ENCODE results near the gene ZBTB47.

Gene ZBTB47

DNA sequence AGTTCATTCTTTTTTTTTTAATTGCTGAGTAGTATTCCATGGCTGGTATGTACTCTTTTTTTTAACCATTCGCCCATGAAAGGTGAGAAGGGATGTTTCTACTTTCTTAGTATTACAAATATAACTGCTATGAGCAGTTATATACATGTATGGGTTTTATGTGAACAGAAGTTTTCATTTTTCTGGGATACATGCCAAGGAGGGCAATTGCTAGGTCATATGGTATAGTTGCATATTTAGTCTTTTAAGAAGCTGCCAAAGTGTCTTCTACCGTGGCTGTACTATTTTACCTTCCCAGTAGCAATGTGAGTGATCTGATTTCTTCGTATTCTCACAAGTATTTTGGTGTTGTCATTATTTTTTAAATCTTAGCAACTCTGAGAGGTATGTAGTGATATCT, 20.6 kb downstream of the ZBTB47 start:
- no peak overlapping the region for H3K27ac ChIP-seq
- no peaks in the 10 kb centered on the region for H3K4me1 ChIP-seq
- no peak overlapping the region for H2AFZ ChIP-seq
- H3K9ac ChIP-seq: no peak overlapping the region
- H3K4me2 ChIP-seq (ENCODE audit: low read length): no peak overlapping the region
- TF ChIP-seq, protein P1, sequence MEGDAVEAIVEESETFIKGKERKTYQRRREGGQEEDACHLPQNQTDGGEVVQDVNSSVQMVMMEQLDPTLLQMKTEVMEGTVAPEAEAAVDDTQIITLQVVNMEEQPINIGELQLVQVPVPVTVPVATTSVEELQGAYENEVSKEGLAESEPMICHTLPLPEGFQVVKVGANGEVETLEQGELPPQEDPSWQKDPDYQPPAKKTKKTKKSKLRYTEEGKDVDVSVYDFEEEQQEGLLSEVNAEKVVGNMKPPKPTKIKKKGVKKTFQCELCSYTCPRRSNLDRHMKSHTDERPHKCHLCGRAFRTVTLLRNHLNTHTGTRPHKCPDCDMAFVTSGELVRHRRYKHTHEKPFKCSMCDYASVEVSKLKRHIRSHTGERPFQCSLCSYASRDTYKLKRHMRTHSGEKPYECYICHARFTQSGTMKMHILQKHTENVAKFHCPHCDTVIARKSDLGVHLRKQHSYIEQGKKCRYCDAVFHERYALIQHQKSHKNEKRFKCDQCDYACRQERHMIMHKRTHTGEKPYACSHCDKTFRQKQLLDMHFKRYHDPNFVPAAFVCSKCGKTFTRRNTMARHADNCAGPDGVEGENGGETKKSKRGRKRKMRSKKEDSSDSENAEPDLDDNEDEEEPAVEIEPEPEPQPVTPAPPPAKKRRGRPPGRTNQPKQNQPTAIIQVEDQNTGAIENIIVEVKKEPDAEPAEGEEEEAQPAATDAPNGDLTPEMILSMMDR (IDR thresholded peaks at IDR 0.05): no peak
- no peaks in the 10 kb centered on the region for H3K27me3 ChIP-seq (ENCODE audit: control insufficient read depth, insufficient read depth, low read length)
- no peak overlapping the region for H3K4me3 ChIP-seq (ENCODE audit: low read depth, low read length)
- H3K79me2 ChIP-seq: no peaks in the 10 kb centered on the region
- H3K36me3 ChIP-seq (ENCODE audit: control insufficient read depth, insufficient read depth, low read length): no peaks in the 10 kb centered on the region
- H3K9me3 ChIP-seq (ENCODE audit: control insufficient read depth, low read length): no peaks in the 10 kb centered on the region

DNA sequence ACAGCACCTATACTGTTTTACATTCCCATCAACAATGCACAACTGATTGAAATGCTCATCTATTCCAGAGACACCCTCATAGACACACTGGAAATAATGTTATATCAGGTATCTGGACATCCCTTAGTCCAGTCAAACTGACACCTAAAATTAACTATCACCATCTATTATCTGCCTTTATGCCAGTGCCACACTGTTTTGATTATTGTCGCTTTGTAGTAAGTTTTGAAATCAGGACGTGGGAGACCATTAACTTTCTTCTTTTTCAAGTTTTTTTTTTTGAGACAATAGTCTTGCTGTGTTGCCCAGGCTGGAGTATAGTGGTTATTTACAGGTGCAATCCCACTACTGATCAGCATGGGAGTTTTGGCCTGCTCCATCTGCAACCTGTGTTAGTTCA, 22.4 kb downstream of the ZBTB47 start:
- TF ChIP-seq, protein P1 (IDR thresholded peaks at IDR 0.05): no peak
- Histone ChIP-seq H3K4me3 (ENCODE audit: low read depth, low read length) (no peak overlapping the region), H3K79me2 (no peaks in the 10 kb centered on the region), H3K9ac (no peak overlapping the region), H3K27ac (no peak overlapping the region), H3K27me3 (ENCODE audit: control insufficient read depth, insufficient read depth, low read length) (no peaks in the 10 kb centered on the region), H3K4me2 (ENCODE audit: low read length) (no peak overlapping the region), H2AFZ (no peak overlapping the region), H3K4me1 (no peaks in the 10 kb centered on the region), H3K9me3 (ENCODE audit: control insufficient read depth, low read length) (no peaks in the 10 kb centered on the region), H3K36me3 (ENCODE audit: control insufficient read depth, insufficient read depth, low read length) (no peaks in the 10 kb centered on the region)

DNA sequence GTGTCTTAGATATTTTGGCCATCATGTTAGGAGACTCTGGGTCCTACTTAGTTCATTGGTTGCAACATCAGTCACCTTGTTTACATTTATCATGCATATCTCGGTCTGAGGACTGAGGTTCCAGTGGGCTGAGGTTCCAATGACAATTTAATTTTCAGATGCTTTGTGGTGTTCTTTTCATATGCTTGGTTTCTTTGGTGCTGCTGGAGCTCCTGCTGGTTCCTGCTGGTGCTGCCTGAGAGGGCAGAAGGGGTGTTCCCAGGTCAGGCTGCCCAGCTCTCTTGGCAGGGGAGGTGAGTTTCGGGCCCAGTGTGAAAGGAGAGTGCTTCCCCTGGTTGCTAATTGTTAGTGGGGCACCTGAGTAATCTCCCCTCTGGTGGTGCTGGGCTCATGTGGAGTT, 24.9 kb downstream of the ZBTB47 start:
- no peaks in the 10 kb centered on the region for H3K4me1 ChIP-seq
- H3K9ac ChIP-seq: no peak overlapping the region
- TF ChIP-seq, protein P1 (IDR thresholded peaks at IDR 0.05): no peak
- no peak overlapping the region for H2AFZ ChIP-seq
- no peaks in the 10 kb centered on the region for H3K27me3 ChIP-seq (ENCODE audit: control insufficient read depth, insufficient read depth, low read length)
- H3K27ac ChIP-seq: no peak overlapping the region
- no peaks in the 10 kb centered on the region for H3K9me3 ChIP-seq (ENCODE audit: control insufficient read depth, low read length)
- no peak overlapping the region for H3K4me3 ChIP-seq (ENCODE audit: low read depth, low read length)
- H3K4me2 ChIP-seq (ENCODE audit: low read length): no peak overlapping the region
- H3K79me2 ChIP-seq: no peaks in the 10 kb centered on the region
- H3K36me3 ChIP-seq (ENCODE audit: control insufficient read depth, insufficient read depth, low read length): no peaks in the 10 kb centered on the region

DNA sequence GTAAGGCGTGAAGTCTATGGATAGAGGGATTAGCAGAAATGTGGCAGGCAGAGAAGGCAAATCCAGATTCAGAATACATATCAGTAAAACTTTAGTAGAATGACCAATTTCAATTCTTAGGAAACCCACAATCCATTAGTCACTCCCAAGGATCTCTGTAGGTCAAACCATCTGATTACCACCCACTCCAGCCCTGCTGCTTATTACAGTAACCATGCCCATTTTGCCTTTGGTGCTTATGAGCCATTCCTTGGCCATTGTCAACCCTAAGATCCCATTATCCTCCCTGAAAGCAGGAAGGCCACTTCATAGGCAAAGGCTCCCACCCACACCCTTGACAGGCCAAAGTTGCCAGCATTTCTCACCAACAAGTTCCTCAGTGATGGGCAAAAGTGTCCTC, 26.8 kb downstream of the ZBTB47 start:
- Histone ChIP-seq H3K27ac (no peak overlapping the region), H3K79me2 (no peaks in the 10 kb centered on the region), H3K4me3 (ENCODE audit: low read depth, low read length) (no peak overlapping the region), H3K36me3 (ENCODE audit: control insufficient read depth, insufficient read depth, low read length) (no peaks in the 10 kb centered on the region), H3K9ac (no peak overlapping the region), H3K4me2 (ENCODE audit: low read length) (no peak overlapping the region), H2AFZ (no peak overlapping the region), H3K9me3 (ENCODE audit: control insufficient read depth, low read length) (no peaks in the 10 kb centered on the region), H3K27me3 (ENCODE audit: control insufficient read depth, insufficient read depth, low read length) (no peaks in the 10 kb centered on the region), H3K4me1 (no peaks in the 10 kb centered on the region)
- TF ChIP-seq, protein P1 (IDR thresholded peaks at IDR 0.05): no peak

DNA sequence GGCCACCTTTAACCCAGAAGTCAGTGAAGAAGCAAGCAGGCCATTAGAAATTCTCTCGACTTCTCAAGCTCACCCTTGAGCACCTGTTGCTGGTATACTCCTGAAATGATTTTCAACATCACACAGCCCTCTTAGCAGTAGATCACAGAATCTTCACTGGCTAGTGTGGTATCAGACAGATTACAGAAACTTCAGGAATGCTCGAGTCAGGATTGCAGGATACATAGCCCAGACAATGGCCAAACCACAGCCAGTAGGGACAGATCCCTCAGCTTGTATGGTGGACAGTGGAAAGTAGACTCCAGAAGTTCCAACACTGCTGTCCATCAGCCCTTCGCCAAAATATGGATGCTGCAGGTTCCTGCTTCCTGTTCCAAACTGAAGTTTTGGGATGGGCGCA, 27.3 kb downstream of the ZBTB47 start:
- TF ChIP-seq, protein P1 (IDR thresholded peaks at IDR 0.05): no peak
- no peak overlapping the region for H3K27ac ChIP-seq
- H3K4me1 ChIP-seq: peaks cover under 1% of the 10 kb centered on the region
- no peak overlapping the region for H3K4me3 ChIP-seq (ENCODE audit: low read depth, low read length)
- no peak overlapping the region for H3K9ac ChIP-seq
- no peaks in the 10 kb centered on the region for H3K36me3 ChIP-seq (ENCODE audit: control insufficient read depth, insufficient read depth, low read length)
- H3K27me3 ChIP-seq (ENCODE audit: control insufficient read depth, insufficient read depth, low read length): no peaks in the 10 kb centered on the region
- no peak overlapping the region for H2AFZ ChIP-seq
- H3K79me2 ChIP-seq: no peaks in the 10 kb centered on the region
- H3K4me2 ChIP-seq (ENCODE audit: low read length): no peak overlapping the region
- H3K9me3 ChIP-seq (ENCODE audit: control insufficient read depth, low read length): no peaks in the 10 kb centered on the region
